H9 (cell line): ENCODE data around the gene NT5DC2. TPM values are rescaled to one million over a fixed set of nuclear protein-coding genes. Genes with fewer than 3 reads are reported as not detected.

Experiments
- DNase-seq: peaks from one replicate; pipeline ENCODE4 v3.0.0-alpha.2; 2017
- H2AFZ ChIP-seq: one replicate; pipeline ENCODE4 v1.6.1; 2013; ENCODE audit warnings: mild to moderate bottlenecking, low read length, control low read depth, moderate library complexity
- H2AK5ac ChIP-seq: 2 replicates; pipeline ENCODE4 v1.6.1; 2013; ENCODE audit warnings: low read length, control low read depth, mixed read lengths; ENCODE audit not compliant: insufficient read length
- H2BK120ac ChIP-seq: one replicate; pipeline ENCODE4 v1.6.1; 2013; ENCODE audit warnings: low read depth, mild to moderate bottlenecking, low read length, control low read depth, inconsistent platforms; ENCODE audit not compliant: poor library complexity, severe bottlenecking
- H2BK12ac ChIP-seq: 2 replicates; pipeline ENCODE4 v1.6.1; 2013; ENCODE audit warnings: low read length, control low read depth, mixed read lengths, low read depth; ENCODE audit not compliant: insufficient read length
- H2BK15ac ChIP-seq: 2 replicates; pipeline ENCODE4 v1.6.1; 2013; ENCODE audit warnings: low read depth, low read length, control low read depth
- H2BK20ac ChIP-seq: one replicate; pipeline ENCODE4 v1.6.1; 2013; ENCODE audit warnings: low read depth, mild to moderate bottlenecking, low read length, control low read depth, inconsistent platforms; ENCODE audit not compliant: poor library complexity, severe bottlenecking
- H2BK5ac ChIP-seq: 2 replicates; pipeline ENCODE4 v1.6.1; 2013; ENCODE audit warnings: low read length, control low read depth, mixed read lengths; ENCODE audit not compliant: insufficient read length
- H3K14ac ChIP-seq: 2 replicates; pipeline ENCODE4 v1.6.1; 2013; ENCODE audit warnings: low read length, control low read depth; ENCODE audit not compliant: insufficient read depth
- H3K18ac ChIP-seq: 2 replicates; pipeline ENCODE4 v1.6.1; 2013; ENCODE audit warnings: low read depth, mild to moderate bottlenecking, mixed read lengths, low read length, control low read depth; ENCODE audit not compliant: insufficient read length
- H3K23ac ChIP-seq: 2 replicates; pipeline ENCODE4 v1.6.1; 2013; ENCODE audit warnings: low read length, control low read depth, mixed read lengths, low read depth; ENCODE audit not compliant: insufficient read length
- H3K23me2 ChIP-seq: 2 replicates; pipeline ENCODE4 v1.6.1; 2013; ENCODE audit warnings: low read depth, mild to moderate bottlenecking, mixed read lengths, low read length, control low read depth; ENCODE audit not compliant: insufficient read length, poor library complexity, severe bottlenecking
- H3K27ac ChIP-seq: 2 replicates; pipeline ENCODE4 v1.5.1; 2013; ENCODE audit warnings: low read length, control low read depth, mixed read lengths, low read depth; ENCODE audit not compliant: insufficient read length
- H3K27me3 ChIP-seq: 2 replicates; pipeline ENCODE4 v1.6.1; 2013; ENCODE audit warnings: low read length, control low read depth, inconsistent platforms; ENCODE audit not compliant: insufficient read depth
- H3K4ac ChIP-seq: 2 replicates; pipeline ENCODE4 v1.6.1; 2013; ENCODE audit warnings: low read depth, mild to moderate bottlenecking, control low read depth, inconsistent platforms, low read length, moderate library complexity
- H3K4me1 ChIP-seq: 2 replicates; pipeline ENCODE4 v1.6.1; 2013; ENCODE audit warnings: low read length, control low read depth, inconsistent platforms; ENCODE audit not compliant: insufficient read depth
- H3K4me2 ChIP-seq: 2 replicates; pipeline ENCODE4 v1.6.1; 2013; ENCODE audit warnings: low read length, control low read depth, mixed read lengths; ENCODE audit not compliant: insufficient read length, insufficient read depth
- H3K56ac ChIP-seq: 2 replicates; pipeline ENCODE4 v1.6.1; 2013; ENCODE audit warnings: low read depth, mild to moderate bottlenecking, mixed read lengths, low read length, control low read depth; ENCODE audit not compliant: insufficient read length
- H3K79me1 ChIP-seq: 2 replicates; pipeline ENCODE4 v1.6.1; 2013; ENCODE audit warnings: low read depth, mild to moderate bottlenecking, moderate library complexity, low read length, control low read depth, inconsistent platforms; ENCODE audit not compliant: insufficient read depth, poor library complexity, severe bottlenecking
- H3K79me2 ChIP-seq: 2 replicates; pipeline ENCODE4 v1.6.1; 2013; ENCODE audit warnings: low read length, control low read depth, inconsistent platforms; ENCODE audit not compliant: insufficient read depth
- H3K9ac ChIP-seq: 2 replicates; pipeline ENCODE4 v1.6.1; 2013; ENCODE audit warnings: low read length, control low read depth, mixed read lengths; ENCODE audit not compliant: insufficient read length; ENCODE audit errors: extremely low read depth
- H3K9me3 ChIP-seq: one replicate; pipeline ENCODE4 v1.6.1; 2013; ENCODE audit warnings: low read depth, low read length, inconsistent platforms; ENCODE audit not compliant: control insufficient read depth
- H3T11ph ChIP-seq: one replicate; pipeline ENCODE4 v1.6.1; 2013; ENCODE audit warnings: mild to moderate bottlenecking, low read length, control low read depth, inconsistent platforms
- H4K20me1 ChIP-seq: one replicate; pipeline ENCODE4 v1.6.1; 2013; ENCODE audit not compliant: control insufficient read depth, insufficient read length, insufficient read depth
- H4K5ac ChIP-seq: 2 replicates; pipeline ENCODE4 v1.6.1; 2013; ENCODE audit warnings: low read depth, mild to moderate bottlenecking, mixed read lengths, low read length, control low read depth; ENCODE audit not compliant: insufficient read length
- H4K8ac ChIP-seq: replicated peaks from 2 replicates; pipeline ENCODE4 v1.6.1; 2013; ENCODE audit warnings: low read length, control low read depth, mixed read lengths, low read depth; ENCODE audit not compliant: insufficient read length
- H4K91ac ChIP-seq: 2 replicates; pipeline ENCODE4 v1.6.1; 2013; ENCODE audit warnings: low read depth, mild to moderate bottlenecking, moderate library complexity, mixed read lengths, low read length, control low read depth; ENCODE audit not compliant: insufficient read length
- H3K27ac Mint-ChIP-seq, 3 experiments: 2 replicates in 2 of 3; 3 replicates in 1 of 3; pipeline ENCODE4 v1.8.0; 2020 to 2021; ENCODE audit warnings: mixed read lengths in 3 of 3, mild to moderate bottlenecking in 1 of 3, moderate library complexity in 1 of 3
- H3K27me3 Mint-ChIP-seq: 2 replicates; pipeline ENCODE4 v1.8.0; 2021; ENCODE audit warnings: low read depth, mild to moderate bottlenecking, moderate library complexity, mixed read lengths
- H3K36me3 Mint-ChIP-seq, 3 experiments: 2 replicates in 2 of 3; 3 replicates in 1 of 3; pipeline ENCODE4 v1.8.0; 2020 to 2021; ENCODE audit warnings: low read depth in 3 of 3, mixed read lengths in 3 of 3; ENCODE audit not compliant: insufficient read depth in 1 of 3
- H3K4me1 Mint-ChIP-seq, 2 experiments: 2 replicates each; pipeline ENCODE4 v1.8.0; 2020; ENCODE audit warnings: mixed read lengths in 2 of 2
- H3K4me3 Mint-ChIP-seq, 2 experiments: 2 replicates in 1 of 2; 3 replicates in 1 of 2; pipeline ENCODE4 v1.8.0; 2020 to 2021; ENCODE audit warnings: mild to moderate bottlenecking in 2 of 2, mixed read lengths in 2 of 2, moderate library complexity in 1 of 2
- H3K9me3 Mint-ChIP-seq, 2 experiments: 2 replicates in 1 of 2; 3 replicates in 1 of 2; pipeline ENCODE4 v1.8.0; 2020; ENCODE audit warnings: mild to moderate bottlenecking in 2 of 2, mixed read lengths in 2 of 2, moderate library complexity in 1 of 2
- CTCF ChIP-seq: fragments of 200-600 bp; sonication (generic); conservative IDR thresholded peaks from 3 replicates; pipeline ENCODE4 v1.8.0; 2021; ENCODE audit warnings: antibody characterized with exemption, mild to moderate bottlenecking
- WGBS: extraction: QIAGEN DNeasy Blood & Tissue Kit; methylation state at CpG from one replicate; pipeline ENCODE4 v1.1.7; 2013; ENCODE audit warnings: missing lambda C conversion rate, low lambda C conversion rate, mixed read lengths; ENCODE audit not compliant: insufficient read length; ENCODE audit errors: extremely low coverage; 5-methylcytosine and 5-hydroxymethylcytosine counted together
- total RNA-seq: library from RNA; stranded (reverse); gene quantifications from 2 replicates; pipeline ENCODE4 v1.2.1, GENCODE V29; 2021

NT5DC2 gene
- total RNA-seq, 1 experiment from 2014 or later, result 444 TPM

GRCh38 chr3:52487050-52487787, 46.4 kb downstream of the NT5DC2 start:
- no peak overlapping the region for H2BK20ac ChIP-seq
- no peaks in the 10 kb centered on the region for H3K27me3 ChIP-seq
- Mint-ChIP-seq H3K27ac (peak overlapping the region in 1 of 3 experiments; percentile 34; a peak in 2 of 7 replicates), H3K27me3 (no peaks in the 10 kb centered on the region), H3K4me1 (no peaks in the 10 kb centered on the region), H3K36me3 (peaks cover 30 to 89% (median 86%) of the 10 kb centered on the region in 3 experiments), H3K4me3 (0 out of 5 replicates have a peak overlapping the region, but pooled peaks of 1 of the 2 experiments have one; percentile 20), H3K9me3 (no peaks in the 10 kb centered on the region)
- H3K23ac ChIP-seq, result no peak overlapping the region
- H3K79me2 ChIP-seq, result no peaks in the 10 kb centered on the region
- no peak overlapping the region for H3K4me2 ChIP-seq
- no peak overlapping the region for H2BK5ac ChIP-seq
- no peak overlapping the region for H2AK5ac ChIP-seq
- WGBS, result no CpG with 5 or more reads among the region's 31 CpGs
- no peak overlapping the region for H2BK120ac ChIP-seq
- no peak overlapping the region for H3K14ac ChIP-seq
- no peak overlapping the region for H3K4ac ChIP-seq
- H3K9me3 ChIP-seq, result no peaks in the 10 kb centered on the region
- no peaks in the 10 kb centered on the region for H3K23me2 ChIP-seq
- no peak overlapping the region for H2BK12ac ChIP-seq
- H3K79me1 ChIP-seq, result no peaks in the 10 kb centered on the region
- no peak overlapping the region for H4K8ac ChIP-seq
- H4K20me1 ChIP-seq, result no peaks in the 10 kb centered on the region
- H2AFZ ChIP-seq, result no peak overlapping the region
- H3K18ac ChIP-seq, result no peak overlapping the region
- no peak for TF ChIP-seq CTCF
- DNase-seq, result no peak
- no peak overlapping the region for H3T11ph ChIP-seq
- no peak overlapping the region for H3K9ac ChIP-seq
- no peak overlapping the region for H3K56ac ChIP-seq
- no peak overlapping the region for H3K27ac ChIP-seq
- H2BK15ac ChIP-seq, result no peak overlapping the region
- no peak overlapping the region for H4K5ac ChIP-seq
- no peaks in the 10 kb centered on the region for H3K4me1 ChIP-seq
- H4K91ac ChIP-seq, result no peak overlapping the region
